HL-60 (cell line): ENCODE data around the gene OR10J5.

Source experiments
- DNase-seq, 2 experiments: peaks; one replicate each; pipeline ENCODE4 v3.0.0-alpha.2; 2010 to 2020; ENCODE audit warnings: low read depth in 1 of 2, low spot score in 1 of 2
- H3K27ac ChIP-seq: fragments of 250-450 bp; sonication (Bioruptor Pico); replicated peaks from 2 replicates; pipeline ENCODE4 v1.5.1; 2020; ENCODE audit warnings: mild to moderate bottlenecking, moderate library complexity
- H3K27me3 ChIP-seq: fragments of 250-450 bp; sonication (Bioruptor Pico); 2 replicates; pipeline ENCODE4 v1.5.1; 2021; ENCODE audit warnings: mild to moderate bottlenecking, moderate library complexity; ENCODE audit not compliant: insufficient read depth, poor library complexity, severe bottlenecking
- H3K4me3 ChIP-seq: replicated peaks from 2 replicates; pipeline ENCODE4 v1.5.1; 2011; ENCODE audit warnings: mild to moderate bottlenecking, control low read depth, low read length; ENCODE audit not compliant: insufficient read depth
- CTCF ChIP-seq: IDR thresholded peaks from one replicate; pipeline ENCODE4 v1.5.1; 2011; ENCODE audit warnings: low read length, control low read depth, inconsistent platforms; ENCODE audit not compliant: insufficient read depth
- GABPA ChIP-seq: IDR thresholded peaks from 2 replicates; pipeline ENCODE4 v1.6.1; 2012; ENCODE audit warnings: low read depth
- POLR2AphosphoS5 ChIP-seq: IDR thresholded peaks from 2 replicates; pipeline ENCODE4 v1.6.1; 2012; ENCODE audit warnings: low read depth
- REST ChIP-seq: IDR thresholded peaks from 2 replicates; pipeline ENCODE4 v1.6.1; 2012; ENCODE audit warnings: low read depth; ENCODE audit not compliant: insufficient replicate concordance
- SPI1 ChIP-seq: IDR thresholded peaks from 2 replicates; pipeline ENCODE4 v1.6.1; 2012; ENCODE audit warnings: low read depth, mild to moderate bottlenecking, borderline replicate concordance

The OR10J5 gene

GRCh38 chr1:159560599-159560998 lies 24.8 kb upstream of the OR10J5 start:
- Histone ChIP-seq H3K4me3 (no peak overlapping the region), H3K27me3 (no peaks in the 10 kb centered on the region), H3K27ac (no peak overlapping the region)
- no peak for DNase-seq
- TF ChIP-seq CTCF, result no peak
- TF ChIP-seq REST, result no peak
- TF ChIP-seq POLR2AphosphoS5, result no peak
- no peak for TF ChIP-seq GABPA
- no peak for TF ChIP-seq SPI1

GRCh38 chr1:159556931-159557369 lies 21.1 kb upstream of the OR10J5 start:
- H3K27me3 ChIP-seq, result no peaks in the 10 kb centered on the region
- no peak for TF ChIP-seq GABPA
- TF ChIP-seq POLR2AphosphoS5, result no peak
- no peak for TF ChIP-seq REST
- TF ChIP-seq CTCF, result no peak
- TF ChIP-seq SPI1, result no peak
- no peak overlapping the region for H3K4me3 ChIP-seq
- H3K27ac ChIP-seq, result no peak overlapping the region
- DNase-seq, result no peak

DNA sequence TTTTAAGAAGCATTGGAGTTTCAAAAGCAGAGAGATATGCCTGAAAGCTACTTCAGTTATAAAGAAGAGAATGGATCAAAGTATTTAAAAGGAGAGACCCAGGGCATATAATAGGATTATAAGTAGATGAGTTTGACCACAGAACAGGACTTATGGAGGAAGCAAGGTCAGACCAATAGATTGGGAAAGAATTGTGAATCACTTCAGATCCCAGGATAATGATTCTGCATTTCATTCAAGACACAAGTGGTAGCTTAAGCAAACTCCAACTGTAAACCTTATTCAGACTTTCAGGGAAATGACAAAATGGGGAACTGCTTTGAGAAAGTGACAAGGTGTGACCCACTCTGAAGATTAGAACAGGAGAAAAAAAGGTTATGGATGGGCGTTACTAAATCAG lies 18.9 kb upstream of the OR10J5 start:
- no peak overlapping the region for H3K27ac ChIP-seq
- no peak overlapping the region for H3K4me3 ChIP-seq
- TF ChIP-seq SPI1 (peak; percentile 73), POLR2AphosphoS5 (no peak)
- peak in 1 of 2 experiments; percentile 59 for DNase-seq
- no peaks in the 10 kb centered on the region for H3K27me3 ChIP-seq

DNA sequence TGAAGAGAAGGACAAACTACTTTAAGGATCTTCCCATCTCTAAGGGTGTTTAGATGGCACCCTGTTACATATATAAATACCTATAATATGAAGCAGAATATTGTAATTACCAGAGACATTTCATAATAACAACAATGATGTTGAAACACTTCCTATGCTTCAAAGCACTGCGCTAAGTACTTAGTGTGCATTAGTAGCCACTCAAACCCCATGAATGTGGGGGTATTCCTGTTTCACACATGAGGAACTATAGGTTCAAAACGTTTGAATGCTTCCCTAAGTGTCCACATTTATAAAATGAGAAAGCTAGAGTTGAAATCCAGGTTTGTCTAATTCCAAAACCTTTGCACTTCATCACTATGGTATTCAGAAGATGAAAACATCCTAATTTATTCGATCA lies 18.5 kb upstream of the OR10J5 start:
- no peaks in the 10 kb centered on the region for H3K27me3 ChIP-seq
- H3K27ac ChIP-seq, result no peak overlapping the region
- H3K4me3 ChIP-seq, result no peak overlapping the region
- DNase-seq, result peak; percentile 38 to 47
- TF ChIP-seq REST (no peak), SPI1 (no peak), POLR2AphosphoS5 (no peak), GABPA (no peak), CTCF (no peak)
